ENCODE data around the gene ITGAV. TPM values are rescaled to one million over a fixed set of nuclear protein-coding genes. Genes with fewer than 3 reads are reported as not detected.
"Not testable (repeated sequence)": the region's sequence is repeated elsewhere in the genome, so short reads cannot be mapped to it uniquely, and the experiment has no call there.

Gene ITGAV
- polyA plus RNA-seq, 1 experiment, result 129 TPM

GRCh38 chr2:186562209-186562578 is 27.7 kb upstream of the ITGAV start:
- no peak for DNase-seq (ENCODE audit: low read depth, low spot score)
- TF ChIP-seq CTCF (IDR thresholded peaks at IDR 0.05; ENCODE audit: low read depth, low read length), result no peak
- Histone ChIP-seq H3K4me3 (ENCODE audit: low read depth, low read length) (no peak overlapping the region), H3K27me3 (ENCODE audit: control insufficient read depth, insufficient read depth, low read length) (no peaks in the 10 kb centered on the region), H3K27ac (ENCODE audit: low read depth, low read length) (no peak overlapping the region), H3K9me3 (ENCODE audit: control insufficient read depth, insufficient read depth, low read length) (no peaks in the 10 kb centered on the region)
- POLR2A ChIA-PET, result no interaction called here
- CTCF ChIA-PET, result no interaction called here

GRCh38 chr2:186568600-186568999 is 21.3 kb upstream of the ITGAV start:
- CTCF ChIA-PET; DNase-seq (ENCODE audit: low read depth, low spot score); POLR2A ChIA-PET: not testable (repeated sequence)

GRCh38 chr2:186569127-186569526 is 20.7 kb upstream of the ITGAV start:
- H3K27me3 ChIP-seq (ENCODE audit: control insufficient read depth, insufficient read depth, low read length); H3K27ac ChIP-seq (ENCODE audit: low read depth, low read length); DNase-seq (ENCODE audit: low read depth, low spot score); CTCF ChIA-PET; H3K4me3 ChIP-seq (ENCODE audit: low read depth, low read length); H3K9me3 ChIP-seq (ENCODE audit: control insufficient read depth, insufficient read depth, low read length); POLR2A ChIA-PET: not testable (repeated sequence)

More at GRCh38 chr2:186568600-186568999, 21.3 kb upstream of the ITGAV start:
- not testable (repeated sequence) for H3K4me3 ChIP-seq (ENCODE audit: low read depth, low read length); H3K9me3 ChIP-seq (ENCODE audit: control insufficient read depth, insufficient read depth, low read length); H3K27me3 ChIP-seq (ENCODE audit: control insufficient read depth, insufficient read depth, low read length); H3K27ac ChIP-seq (ENCODE audit: low read depth, low read length)

DNA sequence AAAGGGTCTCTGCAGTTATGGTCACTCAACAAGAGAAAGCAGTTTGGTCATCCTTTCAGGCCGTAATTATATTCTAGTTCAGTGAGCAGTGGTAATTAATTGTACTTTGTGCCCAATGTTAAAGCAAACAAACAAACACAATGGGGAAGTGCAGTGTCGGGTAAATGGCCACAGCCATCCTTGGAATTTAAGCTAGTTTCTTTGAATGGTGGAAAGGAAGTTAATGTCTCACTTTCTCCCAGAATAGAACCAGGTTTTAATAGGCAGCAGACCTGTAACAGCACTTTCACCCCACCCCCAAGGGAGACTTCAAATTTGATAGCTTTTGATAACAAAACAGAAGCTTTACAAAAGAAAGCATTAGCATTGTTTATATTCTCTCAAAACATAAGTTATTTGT is 20.0 kb upstream of the ITGAV start:
- no peak for DNase-seq (ENCODE audit: low read depth, low spot score)
- TF ChIP-seq CTCF (IDR thresholded peaks at IDR 0.05; ENCODE audit: low read depth, low read length), result no peak
- Histone ChIP-seq H3K9me3 (ENCODE audit: control insufficient read depth, insufficient read depth, low read length) (no peaks in the 10 kb centered on the region), H3K27me3 (ENCODE audit: control insufficient read depth, insufficient read depth, low read length) (no peaks in the 10 kb centered on the region), H3K27ac (ENCODE audit: low read depth, low read length) (no peak overlapping the region), H3K4me3 (ENCODE audit: low read depth, low read length) (no peak overlapping the region)
- ChIA-PET CTCF (no interaction called here), POLR2A (interaction anchor here (0.7 to 0.8 kb wide), 2 partner anchors 26 to 60 kb away, joined by 3 read pairs; no protein-coding TSS in a partner anchor)

DNA sequence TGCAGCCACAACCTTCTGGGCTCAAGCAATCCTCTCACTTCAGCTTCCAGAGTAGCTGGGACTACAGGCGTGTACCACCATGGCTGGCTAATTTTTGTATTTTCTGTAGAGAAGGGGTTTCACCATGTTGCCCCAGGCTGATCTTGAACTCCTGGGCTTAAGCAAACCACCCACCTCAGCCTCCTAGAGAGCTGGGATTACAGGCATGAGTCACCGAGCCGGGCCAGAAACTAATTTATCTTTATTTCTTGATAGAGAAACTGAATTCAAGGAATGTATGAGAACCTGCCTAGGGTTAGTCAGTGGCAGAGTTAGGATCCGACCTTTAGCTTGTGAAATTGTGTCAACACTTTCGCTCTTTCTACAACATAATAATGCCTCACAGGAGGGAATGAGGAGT is 19.3 kb upstream of the ITGAV start:
- POLR2A ChIA-PET, result no interaction called here
- no peaks in the 10 kb centered on the region for H3K9me3 ChIP-seq (ENCODE audit: control insufficient read depth, insufficient read depth, low read length)
- no peaks in the 10 kb centered on the region for H3K27me3 ChIP-seq (ENCODE audit: control insufficient read depth, insufficient read depth, low read length)
- CTCF ChIA-PET, result interaction anchor here (1.1 kb wide), 1 partner anchor 71 kb away, joined by 4 read pairs; no protein-coding TSS in a partner anchor
- TF ChIP-seq CTCF (IDR thresholded peaks at IDR 0.05; ENCODE audit: low read depth, low read length), result no peak
- H3K27ac ChIP-seq (ENCODE audit: low read depth, low read length), result no peak overlapping the region
- H3K4me3 ChIP-seq (ENCODE audit: low read depth, low read length), result no peak overlapping the region
- DNase-seq (ENCODE audit: low read depth, low spot score), result no peak

DNA sequence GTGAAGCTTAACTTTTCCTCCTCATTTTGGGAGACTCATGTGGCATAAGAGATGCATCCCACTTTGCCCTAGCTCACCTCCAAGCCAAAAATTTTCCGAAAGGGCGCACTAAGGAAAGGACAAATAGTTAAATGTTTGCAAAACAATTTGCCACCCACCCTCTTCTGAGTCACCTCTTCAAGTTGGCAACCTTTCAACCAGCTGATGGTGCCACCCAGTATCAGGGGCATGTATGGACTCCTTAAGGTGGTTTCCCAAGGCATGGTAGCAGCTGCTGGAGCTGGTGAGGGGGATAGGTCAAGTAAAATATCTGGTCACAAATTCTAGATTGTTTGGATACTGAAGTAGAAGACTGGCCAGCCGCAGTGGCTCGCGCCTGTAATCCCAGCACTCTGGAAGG is 17.2 kb upstream of the ITGAV start:
- no peak for TF ChIP-seq CTCF (IDR thresholded peaks at IDR 0.05; ENCODE audit: low read depth, low read length)
- no peaks in the 10 kb centered on the region for H3K9me3 ChIP-seq (ENCODE audit: control insufficient read depth, insufficient read depth, low read length)
- H3K27ac ChIP-seq (ENCODE audit: low read depth, low read length), result no peak overlapping the region
- no peak for DNase-seq (ENCODE audit: low read depth, low spot score)
- POLR2A ChIA-PET, result no interaction called here
- CTCF ChIA-PET, result no interaction called here
- H3K4me3 ChIP-seq (ENCODE audit: low read depth, low read length), result no peak overlapping the region
- no peaks in the 10 kb centered on the region for H3K27me3 ChIP-seq (ENCODE audit: control insufficient read depth, insufficient read depth, low read length)
